ENCODE results near the gene OCLN.

The OCLN gene

GRCh38 chr5:69494452-69494851 lies 1.9 kb downstream of the OCLN start:
- Histone ChIP-seq H3K14ac (ENCODE audit: low read length) (no peak overlapping the region), H3K79me1 (ENCODE audit: low read depth, low read length) (peaks cover 4% of the 10 kb centered on the region), H3K4me3 (ENCODE audit: low read length in 2 of 2) (no peak overlapping the region), H3K18ac (ENCODE audit: low read length) (no peak overlapping the region), H2AFZ (ENCODE audit: low read length) (peak overlapping the region; percentile 99), H3K4me1 (ENCODE audit: control insufficient read depth in 2 of 2, insufficient read depth in 1 of 2, low read depth in 1 of 2, low read length in 2 of 2) (peaks cover 0 to 6% of the 10 kb centered on the region in 2 donors), H2BK12ac (ENCODE audit: low read length) (no peak overlapping the region), H3K9ac (ENCODE audit: low read depth, low read length, poor library complexity) (no peak overlapping the region), H3K36me3 (replicated peaks in 1 of 2; ENCODE audit: control insufficient read depth in 2 of 2, insufficient read depth in 2 of 2, low read length in 2 of 2) (no peaks in the 10 kb centered on the region), H3K4me2 (ENCODE audit: insufficient read depth, low read length, poor library complexity, severe bottlenecking) (no peak overlapping the region), H2BK5ac (ENCODE audit: low read length) (no peak overlapping the region), H3K27me3 (ENCODE audit: control insufficient read depth in 3 of 3, insufficient read depth in 3 of 3, low read depth in 1 of 3, low read length in 3 of 3) (peaks cover 0 to 70% (median 0%) of the 10 kb centered on the region in 3 experiments), H2BK15ac (ENCODE audit: low read length) (no peak overlapping the region), H2AK5ac (ENCODE audit: low read depth, low read length) (no peak overlapping the region), H3K23ac (ENCODE audit: low read depth, low read length, poor library complexity) (no peak overlapping the region), H4K8ac (ENCODE audit: low read depth, low read length) (no peak overlapping the region), H4K91ac (ENCODE audit: low read depth, low read length, poor library complexity) (no peak overlapping the region), H3K27ac (replicated peaks; ENCODE audit: low read length) (no peak overlapping the region), H2BK120ac (ENCODE audit: low read depth, low read length) (no peak overlapping the region), H3K9me3 (replicated peaks in 1 of 2; ENCODE audit: control insufficient read depth in 2 of 2, insufficient read depth in 1 of 2, low read depth in 1 of 2, low read length in 2 of 2) (peaks cover 0 to 4% of the 10 kb centered on the region in 2 donors), H3K4ac (ENCODE audit: low read length) (no peak overlapping the region)
- no CpG with 5 or more reads among the region's 8 CpGs for WGBS, 2 donors (ENCODE audit: extremely low coverage in 2 of 2, insufficient read length in 2 of 2, insufficient replicate concordance in 1 of 2)
- no peak for DNase-seq (ENCODE audit: low spot score)

DNA sequence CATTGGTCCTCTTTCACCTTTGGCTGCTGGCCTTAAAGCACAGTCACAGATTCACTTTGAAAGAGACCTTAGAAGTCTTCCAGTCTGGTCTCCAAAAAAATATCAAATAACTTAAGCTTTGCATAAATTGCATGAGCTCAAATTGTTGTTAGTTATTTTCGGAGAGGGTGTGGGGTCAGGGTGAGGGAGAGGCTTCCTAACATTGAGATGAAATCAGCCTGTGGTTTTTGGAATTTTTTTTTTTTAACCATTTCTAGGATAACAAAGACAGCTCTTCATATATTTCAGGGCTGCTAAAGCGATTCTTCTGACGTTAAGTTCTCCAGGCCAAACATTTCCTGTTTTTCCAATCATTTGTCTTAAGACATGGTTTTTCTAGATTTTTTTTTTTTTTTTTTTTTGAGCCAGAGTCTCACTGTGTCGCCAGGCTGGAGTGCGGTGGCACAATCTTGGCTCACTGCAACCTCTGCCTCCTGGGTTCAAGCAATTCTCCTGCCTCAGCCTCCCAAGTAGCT lies 4.5 kb downstream of the OCLN start:
- Histone ChIP-seq H3K36me3 (replicated peaks in 1 of 2; ENCODE audit: control insufficient read depth in 2 of 2, insufficient read depth in 2 of 2, low read length in 2 of 2) (no peaks in the 10 kb centered on the region), H3K14ac (ENCODE audit: low read length) (no peak overlapping the region), H2BK12ac (ENCODE audit: low read length) (no peak overlapping the region), H4K8ac (ENCODE audit: low read depth, low read length) (no peak overlapping the region), H3K9me3 (replicated peaks in 1 of 2; ENCODE audit: control insufficient read depth in 2 of 2, insufficient read depth in 1 of 2, low read depth in 1 of 2, low read length in 2 of 2) (peaks cover 0 to 4% of the 10 kb centered on the region in 2 donors), H3K4me3 (ENCODE audit: low read length in 2 of 2) (no peak overlapping the region), H3K4me1 (ENCODE audit: control insufficient read depth in 2 of 2, insufficient read depth in 1 of 2, low read depth in 1 of 2, low read length in 2 of 2) (peaks cover 0 to 6% of the 10 kb centered on the region in 2 donors), H3K9ac (ENCODE audit: low read depth, low read length, poor library complexity) (no peak overlapping the region), H3K23ac (ENCODE audit: low read depth, low read length, poor library complexity) (no peak overlapping the region), H3K27ac (replicated peaks; ENCODE audit: low read length) (no peak overlapping the region), H4K91ac (ENCODE audit: low read depth, low read length, poor library complexity) (no peak overlapping the region), H2BK5ac (ENCODE audit: low read length) (no peak overlapping the region), H3K27me3 (ENCODE audit: control insufficient read depth in 3 of 3, insufficient read depth in 3 of 3, low read depth in 1 of 3, low read length in 3 of 3) (peaks cover 0 to 44% (median 0%) of the 10 kb centered on the region in 3 experiments), H2AK5ac (ENCODE audit: low read depth, low read length) (no peak overlapping the region), H3K4ac (ENCODE audit: low read length) (no peak overlapping the region), H2BK15ac (ENCODE audit: low read length) (no peak overlapping the region), H3K4me2 (ENCODE audit: insufficient read depth, low read length, poor library complexity, severe bottlenecking) (no peak overlapping the region), H2AFZ (ENCODE audit: low read length) (no peak overlapping the region), H3K18ac (ENCODE audit: low read length) (no peak overlapping the region), H2BK120ac (ENCODE audit: low read depth, low read length) (no peak overlapping the region), H3K79me1 (ENCODE audit: low read depth, low read length) (peaks cover 4% of the 10 kb centered on the region)
- DNase-seq (ENCODE audit: low spot score): no peak
- WGBS, 2 donors (ENCODE audit: extremely low coverage in 2 of 2, insufficient read length in 2 of 2, insufficient replicate concordance in 1 of 2): no CpG with 5 or more reads among the region's 5 CpGs

GRCh38 chr5:69498384-69498783 lies 5.8 kb downstream of the OCLN start:
- Histone ChIP-seq H4K8ac (ENCODE audit: low read depth, low read length) (no peak overlapping the region), H2BK12ac (ENCODE audit: low read length) (no peak overlapping the region), H2AK5ac (ENCODE audit: low read depth, low read length) (no peak overlapping the region), H3K4ac (ENCODE audit: low read length) (no peak overlapping the region), H3K9ac (ENCODE audit: low read depth, low read length, poor library complexity) (no peak overlapping the region), H3K79me1 (ENCODE audit: low read depth, low read length) (no peaks in the 10 kb centered on the region), H3K27me3 (ENCODE audit: control insufficient read depth in 3 of 3, insufficient read depth in 3 of 3, low read depth in 1 of 3, low read length in 3 of 3) (peaks cover 0 to 30% (median 0%) of the 10 kb centered on the region in 3 experiments), H2BK15ac (ENCODE audit: low read length) (no peak overlapping the region), H3K27ac (replicated peaks; ENCODE audit: low read length) (no peak overlapping the region), H4K91ac (ENCODE audit: low read depth, low read length, poor library complexity) (no peak overlapping the region), H3K9me3 (replicated peaks in 1 of 2; ENCODE audit: control insufficient read depth in 2 of 2, insufficient read depth in 1 of 2, low read depth in 1 of 2, low read length in 2 of 2) (peaks cover 0 to 4% of the 10 kb centered on the region in 2 donors), H3K4me3 (ENCODE audit: low read length in 2 of 2) (no peak overlapping the region), H2BK120ac (ENCODE audit: low read depth, low read length) (no peak overlapping the region), H3K4me2 (ENCODE audit: insufficient read depth, low read length, poor library complexity, severe bottlenecking) (no peak overlapping the region), H3K23ac (ENCODE audit: low read depth, low read length, poor library complexity) (no peak overlapping the region), H2AFZ (ENCODE audit: low read length) (no peak overlapping the region), H3K18ac (ENCODE audit: low read length) (no peak overlapping the region), H3K36me3 (replicated peaks in 1 of 2; ENCODE audit: control insufficient read depth in 2 of 2, insufficient read depth in 2 of 2, low read length in 2 of 2) (no peaks in the 10 kb centered on the region), H3K14ac (ENCODE audit: low read length) (no peak overlapping the region), H2BK5ac (ENCODE audit: low read length) (no peak overlapping the region), H3K4me1 (ENCODE audit: control insufficient read depth in 2 of 2, insufficient read depth in 1 of 2, low read depth in 1 of 2, low read length in 2 of 2) (no peaks in the 10 kb centered on the region)
- WGBS, 2 donors (ENCODE audit: extremely low coverage in 2 of 2, insufficient read length in 2 of 2, insufficient replicate concordance in 1 of 2): no CpG with 5 or more reads among the region's 3 CpGs
- no peak for DNase-seq (ENCODE audit: low spot score)

- Histone ChIP-seq H3K4me1 (ENCODE audit: control insufficient read depth in 2 of 2, insufficient read depth in 1 of 2, low read depth in 1 of 2, low read length in 2 of 2) (no peaks in the 10 kb centered on the region), H2AK5ac (ENCODE audit: low read depth, low read length) (no peak overlapping the region), H3K79me1 (ENCODE audit: low read depth, low read length) (no peaks in the 10 kb centered on the region), H2BK15ac (ENCODE audit: low read length) (no peak overlapping the region), H3K9ac (ENCODE audit: low read depth, low read length, poor library complexity) (no peak overlapping the region), H2BK120ac (ENCODE audit: low read depth, low read length) (no peak overlapping the region), H3K36me3 (replicated peaks in 1 of 2; ENCODE audit: control insufficient read depth in 2 of 2, insufficient read depth in 2 of 2, low read length in 2 of 2) (peaks cover 0 to 1% of the 10 kb centered on the region in 2 donors), H4K8ac (ENCODE audit: low read depth, low read length) (no peak overlapping the region), H2AFZ (ENCODE audit: low read length) (no peak overlapping the region), H2BK5ac (ENCODE audit: low read length) (no peak overlapping the region), H3K23ac (ENCODE audit: low read depth, low read length, poor library complexity) (no peak overlapping the region), H3K18ac (ENCODE audit: low read length) (no peak overlapping the region), H3K9me3 (replicated peaks in 1 of 2; ENCODE audit: control insufficient read depth in 2 of 2, insufficient read depth in 1 of 2, low read depth in 1 of 2, low read length in 2 of 2) (no peaks in the 10 kb centered on the region), H3K27ac (replicated peaks; ENCODE audit: low read length) (no peak overlapping the region), H2BK12ac (ENCODE audit: low read length) (no peak overlapping the region), H3K27me3 (ENCODE audit: control insufficient read depth in 3 of 3, insufficient read depth in 3 of 3, low read depth in 1 of 3, low read length in 3 of 3) (no peaks in the 10 kb centered on the region), H3K4me2 (ENCODE audit: insufficient read depth, low read length, poor library complexity, severe bottlenecking) (no peak overlapping the region), H3K14ac (ENCODE audit: low read length) (no peak overlapping the region), H3K4me3 (ENCODE audit: low read length in 2 of 2) (no peak overlapping the region), H3K4ac (ENCODE audit: low read length) (no peak overlapping the region), H4K91ac (ENCODE audit: low read depth, low read length, poor library complexity) (no peak overlapping the region)
- no CpG with 5 or more reads among the region's 2 CpGs for WGBS, 2 donors (ENCODE audit: extremely low coverage in 2 of 2, insufficient read length in 2 of 2, insufficient replicate concordance in 1 of 2)
- no peak for DNase-seq (ENCODE audit: low spot score)
Observed at GRCh38 chr5:69502367-69502766, 9.8 kb downstream of the OCLN start.

Data from neuronal stem cell (in vitro differentiated cells).